ENCODE results near the gene PSORS1C2.

DNA sequence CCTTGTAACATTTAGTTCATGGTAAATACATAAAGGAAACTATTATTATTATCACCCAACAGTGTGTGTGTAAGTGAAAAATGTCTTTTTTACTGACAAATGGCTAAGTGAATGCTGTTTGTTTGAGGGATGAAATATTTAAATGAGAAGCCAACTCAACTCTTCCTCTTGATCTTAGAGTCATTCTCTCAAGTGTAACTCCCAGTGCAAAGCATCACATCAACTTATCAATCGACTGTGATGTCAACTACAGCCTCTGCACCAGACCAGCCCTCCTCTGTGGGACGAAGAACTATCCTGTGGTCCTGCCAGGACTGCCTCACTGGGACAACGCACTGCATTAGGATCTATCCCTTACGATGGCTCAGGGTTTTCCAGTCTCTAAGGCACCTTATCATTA, 31.8 kb downstream of the PSORS1C2 start:
- TF ChIP-seq, protein P1, sequence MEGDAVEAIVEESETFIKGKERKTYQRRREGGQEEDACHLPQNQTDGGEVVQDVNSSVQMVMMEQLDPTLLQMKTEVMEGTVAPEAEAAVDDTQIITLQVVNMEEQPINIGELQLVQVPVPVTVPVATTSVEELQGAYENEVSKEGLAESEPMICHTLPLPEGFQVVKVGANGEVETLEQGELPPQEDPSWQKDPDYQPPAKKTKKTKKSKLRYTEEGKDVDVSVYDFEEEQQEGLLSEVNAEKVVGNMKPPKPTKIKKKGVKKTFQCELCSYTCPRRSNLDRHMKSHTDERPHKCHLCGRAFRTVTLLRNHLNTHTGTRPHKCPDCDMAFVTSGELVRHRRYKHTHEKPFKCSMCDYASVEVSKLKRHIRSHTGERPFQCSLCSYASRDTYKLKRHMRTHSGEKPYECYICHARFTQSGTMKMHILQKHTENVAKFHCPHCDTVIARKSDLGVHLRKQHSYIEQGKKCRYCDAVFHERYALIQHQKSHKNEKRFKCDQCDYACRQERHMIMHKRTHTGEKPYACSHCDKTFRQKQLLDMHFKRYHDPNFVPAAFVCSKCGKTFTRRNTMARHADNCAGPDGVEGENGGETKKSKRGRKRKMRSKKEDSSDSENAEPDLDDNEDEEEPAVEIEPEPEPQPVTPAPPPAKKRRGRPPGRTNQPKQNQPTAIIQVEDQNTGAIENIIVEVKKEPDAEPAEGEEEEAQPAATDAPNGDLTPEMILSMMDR (conservative IDR thresholded peaks at IDR 0.05 in 1 of 2, IDR thresholded peaks at IDR 0.05 in 1 of 2; ENCODE audit: low read depth in 1 of 2, low read length in 2 of 2) = no peak
- no peak for TF ChIP-seq EZH2 (IDR thresholded peaks at IDR 0.05; ENCODE audit: low read length, missing control alignments)

Data from fibroblast of lung (primary cell).